ENCODE measurements around the gene EDN1. TPM values are rescaled to one million over a fixed set of nuclear protein-coding genes. Genes with fewer than 3 reads are reported as not detected.

The EDN1 gene
- polyA plus RNA-seq, 1 experiment = 4.0 TPM

GRCh38 chr6:12280902-12281301, 9.3 kb upstream of the EDN1 start:
- Histone ChIP-seq H3K36me3 (ENCODE audit: control insufficient read depth, insufficient read depth, low read length) (no peaks in the 10 kb centered on the region), H3K27me3 (ENCODE audit: control insufficient read depth, insufficient read depth, low read length) (no peaks in the 10 kb centered on the region), H3K4me3 (ENCODE audit: low read depth, low read length) (no peak overlapping the region)
- CTCF ChIA-PET = interaction anchor here (1.0 to 1.8 kb wide), 3 partner anchors 9 to 627 kb away, joined by 4 to 8 read pairs (median 5); partner anchors contain the start of gene EDN1
- no peak for DNase-seq (ENCODE audit: low read depth)
- POLR2A ChIA-PET = no interaction called here
- TF ChIP-seq CTCF (IDR thresholded peaks at IDR 0.05; ENCODE audit: insufficient read depth, low read depth, low read length) = no peak

GRCh38 chr6:12283904-12284303, 6.3 kb upstream of the EDN1 start:
- H3K36me3 ChIP-seq (ENCODE audit: control insufficient read depth, insufficient read depth, low read length) = no peaks in the 10 kb centered on the region
- no peak for TF ChIP-seq CTCF (IDR thresholded peaks at IDR 0.05; ENCODE audit: insufficient read depth, low read depth, low read length)
- ChIA-PET POLR2A (no interaction called here), CTCF (interaction anchor here (1.1 kb wide), 1 partner anchor 628 kb away, joined by 3 read pairs; no protein-coding TSS in a partner anchor)
- H3K4me3 ChIP-seq (ENCODE audit: low read depth, low read length) = no peak overlapping the region
- DNase-seq (ENCODE audit: low read depth) = no peak
- no peaks in the 10 kb centered on the region for H3K27me3 ChIP-seq (ENCODE audit: control insufficient read depth, insufficient read depth, low read length)

- no peaks in the 10 kb centered on the region for H3K36me3 ChIP-seq (ENCODE audit: control insufficient read depth, insufficient read depth, low read length)
- ChIA-PET POLR2A (interaction anchor here (0.7 kb wide), 1 partner anchor 218 kb away, joined by 6 read pairs; no protein-coding TSS in a partner anchor), CTCF (interaction anchor here (0.7 to 14.0 kb wide), 17 partner anchors 15 to 709 kb away, joined by 3 to 212 read pairs (median 4); no protein-coding TSS in a partner anchor)
- H3K27me3 ChIP-seq (ENCODE audit: control insufficient read depth, insufficient read depth, low read length) = no peaks in the 10 kb centered on the region
- no peak for TF ChIP-seq CTCF (IDR thresholded peaks at IDR 0.05; ENCODE audit: insufficient read depth, low read depth, low read length)
- no peak overlapping the region for H3K4me3 ChIP-seq (ENCODE audit: low read depth, low read length)
- peak; percentile 40 for DNase-seq (ENCODE audit: low read depth)
Measured at GRCh38 chr6:12286373-12287110, 3.6 kb upstream of the EDN1 start.

GRCh38 chr6:12288211-12288618, 1.9 kb upstream of the EDN1 start:
- DNase-seq (ENCODE audit: low read depth) = no peak
- ChIA-PET POLR2A (no interaction called here), CTCF (interaction anchor here (0.8 to 14.0 kb wide), 9 partner anchors 8 to 704 kb away, joined by 3 to 212 read pairs (median 6); no protein-coding TSS in a partner anchor)
- H3K4me3 ChIP-seq (ENCODE audit: low read depth, low read length) = no peak overlapping the region
- no peaks in the 10 kb centered on the region for H3K27me3 ChIP-seq (ENCODE audit: control insufficient read depth, insufficient read depth, low read length)
- H3K36me3 ChIP-seq (ENCODE audit: control insufficient read depth, insufficient read depth, low read length) = no peaks in the 10 kb centered on the region
- TF ChIP-seq CTCF (IDR thresholded peaks at IDR 0.05; ENCODE audit: insufficient read depth, low read depth, low read length) = no peak

- DNase-seq (ENCODE audit: low read depth) = no peak
- no peak overlapping the region for H3K4me3 ChIP-seq (ENCODE audit: low read depth, low read length)
- no peak for TF ChIP-seq CTCF (IDR thresholded peaks at IDR 0.05; ENCODE audit: insufficient read depth, low read depth, low read length)
- H3K27me3 ChIP-seq (ENCODE audit: control insufficient read depth, insufficient read depth, low read length) = no peaks in the 10 kb centered on the region
- no peaks in the 10 kb centered on the region for H3K36me3 ChIP-seq (ENCODE audit: control insufficient read depth, insufficient read depth, low read length)
- CTCF ChIA-PET = interaction anchor here (0.6 to 14.0 kb wide), 17 partner anchors 8 to 704 kb away, joined by 3 to 212 read pairs (median 5); no protein-coding TSS in a partner anchor
- POLR2A ChIA-PET = no interaction called here
Measured at GRCh38 chr6:12288914-12289313, 1.2 kb upstream of the EDN1 start.

Measured in BJ (cell line).